GM18909 (cell line): ENCODE results near the gene PCDHB4.
"Not testable (repeated sequence)": the region's sequence is repeated elsewhere in the genome, so short reads cannot be mapped to it uniquely, and the experiment has no call there.

Experiments used
- ATAC-seq: cut with Tn5 transposase; IDR thresholded peaks from one replicate; pipeline ENCODE4 v1.9.1; 2021; ENCODE audit warnings: mild to moderate bottlenecking; ENCODE audit not compliant: unreplicated experiment, poor library complexity

The PCDHB4 gene

GRCh38 chr5:141121563-141121962 lies at the start of gene PCDHB4:
PCDHB4 (plus strand) TSS chr5:141121818; CDS start chr5:141121999, 181 bp downstream.
- no peak for ATAC-seq

DNA sequence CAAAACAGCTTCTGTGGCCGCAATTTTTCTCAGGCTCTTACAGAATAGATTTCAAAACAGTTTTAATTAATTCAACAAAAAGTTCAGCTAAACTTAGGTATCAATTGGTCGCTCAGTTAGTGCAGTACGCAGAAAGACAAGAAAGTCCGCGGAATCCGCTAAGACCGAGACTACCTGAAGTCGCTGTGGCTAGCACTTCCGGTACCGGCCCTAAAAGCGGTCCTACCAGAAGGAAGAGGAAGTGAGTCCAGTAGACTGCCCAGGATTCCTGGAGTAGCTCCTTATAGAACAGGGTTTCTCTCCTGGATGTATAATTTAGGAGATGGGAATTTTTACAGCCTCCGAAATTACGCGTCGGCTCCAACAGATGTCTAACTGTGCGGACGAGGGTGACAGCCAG lies 43.8 kb upstream of the PCDHB4 start:
- ATAC-seq, result no peak

- no peak for ATAC-seq
These were observed 39.4 kb upstream of the PCDHB4 start for GRCh38 chr5:141082228-141082627.

- ATAC-seq, result peak; percentile 65
These were observed 37.1 kb upstream of the PCDHB4 start for GRCh38 chr5:141084487-141084989.

DNA sequence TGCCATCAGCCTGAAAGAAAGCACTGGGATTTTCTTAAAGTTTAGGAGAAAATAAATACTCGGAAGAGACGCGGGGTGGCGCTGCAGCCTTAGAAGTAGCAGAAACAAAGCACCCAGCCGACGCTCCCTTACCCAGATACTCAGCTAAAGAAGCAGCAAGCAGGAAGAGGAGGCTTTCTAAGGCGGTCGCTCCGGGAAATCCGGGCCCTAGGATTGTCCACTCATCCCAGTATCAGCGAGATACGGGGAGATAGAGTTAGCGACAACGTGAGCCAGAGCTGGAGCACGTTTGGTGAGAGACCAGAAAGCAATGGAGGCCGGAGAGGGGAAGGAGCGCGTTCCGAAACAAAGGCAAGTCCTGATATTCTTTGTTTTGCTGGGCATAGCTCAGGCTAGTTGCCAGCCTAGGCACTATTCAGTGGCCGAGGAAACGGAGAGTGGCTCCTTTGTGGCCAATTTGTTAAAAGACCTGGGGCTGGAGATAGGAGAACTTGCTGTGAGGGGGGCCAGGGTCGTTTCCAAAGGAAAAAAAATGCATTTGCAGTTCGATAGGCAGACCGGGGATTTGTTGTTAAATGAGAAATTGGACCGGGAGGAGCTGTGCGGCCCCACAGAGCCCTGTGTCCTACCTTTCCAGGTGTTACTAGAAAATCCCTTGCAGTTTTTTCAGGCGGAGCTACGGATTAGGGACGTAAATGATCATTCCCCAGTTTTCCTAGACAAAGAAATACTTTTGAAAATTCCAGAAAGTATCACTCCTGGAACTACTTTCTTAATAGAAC lies 26.9 kb upstream of the PCDHB4 start, which contains the start of gene PCDHB2:
Gene PCDHB2 (plus strand): TSS at position 135 of the 782 bp plus-strand sequence. CDS start 176 bp downstream, at position 311.
- no peak for ATAC-seq

DNA sequence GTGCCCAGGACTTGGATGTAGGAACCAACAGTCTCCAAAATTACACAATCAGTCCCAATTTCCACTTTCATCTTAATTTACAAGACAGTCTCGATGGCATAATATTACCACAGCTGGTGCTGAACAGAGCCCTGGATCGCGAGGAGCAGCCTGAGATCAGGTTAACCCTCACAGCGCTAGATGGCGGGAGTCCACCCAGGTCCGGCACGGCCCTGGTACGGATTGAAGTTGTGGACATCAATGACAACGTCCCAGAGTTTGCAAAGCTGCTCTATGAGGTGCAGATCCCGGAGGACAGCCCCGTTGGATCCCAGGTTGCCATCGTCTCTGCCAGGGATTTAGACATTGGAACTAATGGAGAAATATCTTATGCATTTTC lies 26.4 kb upstream of the PCDHB4 start:
- ATAC-seq, result no peak

DNA sequence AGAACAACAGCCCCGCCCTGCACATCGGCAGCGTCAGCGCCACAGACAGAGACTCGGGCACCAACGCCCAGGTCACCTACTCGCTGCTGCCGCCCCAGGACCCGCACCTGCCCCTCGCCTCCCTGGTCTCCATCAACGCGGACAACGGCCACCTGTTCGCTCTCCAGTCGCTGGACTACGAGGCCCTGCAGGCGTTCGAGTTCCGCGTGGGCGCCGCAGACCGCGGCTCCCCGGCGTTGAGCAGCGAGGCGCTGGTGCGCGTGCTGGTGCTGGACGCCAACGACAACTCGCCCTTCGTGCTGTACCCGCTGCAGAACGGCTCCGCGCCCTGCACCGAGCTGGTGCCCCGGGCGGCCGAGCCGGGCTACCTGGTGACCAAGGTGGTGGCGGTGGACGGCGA lies 25.4 kb upstream of the PCDHB4 start:
- ATAC-seq, result not testable (repeated sequence)

DNA sequence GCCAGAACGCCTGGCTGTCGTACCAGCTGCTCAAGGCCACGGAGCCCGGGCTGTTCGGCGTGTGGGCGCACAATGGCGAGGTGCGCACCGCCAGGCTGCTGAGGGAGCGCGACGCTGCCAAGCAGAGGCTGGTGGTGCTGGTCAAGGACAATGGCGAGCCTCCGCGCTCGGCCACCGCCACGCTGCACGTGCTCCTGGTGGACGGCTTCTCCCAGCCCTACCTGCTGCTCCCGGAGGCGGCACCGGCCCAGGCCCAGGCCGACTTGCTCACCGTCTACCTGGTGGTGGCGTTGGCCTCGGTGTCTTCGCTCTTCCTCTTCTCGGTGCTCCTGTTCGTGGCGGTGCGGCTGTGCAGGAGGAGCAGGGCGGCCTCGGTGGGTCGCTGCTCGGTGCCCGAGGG lies 25.0 kb upstream of the PCDHB4 start:
- ATAC-seq, result not testable (repeated sequence)

GRCh38 chr5:141100243-141100805 lies 21.3 kb upstream of the PCDHB4 start, which contains the start of gene PCDHB3:
PCDHB3 (plus strand) TSS chr5:141100473; CDS start chr5:141100650, 177 bp downstream.
- ATAC-seq, result no peak

GRCh38 chr5:141101059-141101458 lies 20.6 kb upstream of the PCDHB4 start:
- ATAC-seq, result no peak

DNA sequence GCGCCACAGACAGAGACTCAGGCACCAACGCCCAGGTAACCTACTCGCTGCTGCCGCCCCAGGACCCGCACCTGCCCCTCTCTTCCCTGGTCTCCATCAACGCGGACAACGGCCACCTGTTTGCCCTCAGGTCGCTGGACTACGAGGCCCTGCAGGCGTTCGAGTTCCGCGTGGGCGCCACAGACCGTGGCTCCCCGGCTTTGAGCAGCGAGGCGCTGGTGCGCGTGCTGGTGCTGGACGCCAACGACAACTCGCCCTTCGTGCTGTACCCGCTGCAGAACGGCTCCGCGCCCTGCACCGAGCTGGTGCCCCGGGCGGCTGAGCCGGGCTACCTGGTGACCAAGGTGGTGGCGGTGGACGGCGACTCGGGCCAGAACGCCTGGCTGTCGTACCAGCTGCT lies 19.5 kb upstream of the PCDHB4 start:
- ATAC-seq, result not testable (repeated sequence)

GRCh38 chr5:141102471-141102870 lies 19.1 kb upstream of the PCDHB4 start:
- ATAC-seq, result not testable (repeated sequence)

DNA sequence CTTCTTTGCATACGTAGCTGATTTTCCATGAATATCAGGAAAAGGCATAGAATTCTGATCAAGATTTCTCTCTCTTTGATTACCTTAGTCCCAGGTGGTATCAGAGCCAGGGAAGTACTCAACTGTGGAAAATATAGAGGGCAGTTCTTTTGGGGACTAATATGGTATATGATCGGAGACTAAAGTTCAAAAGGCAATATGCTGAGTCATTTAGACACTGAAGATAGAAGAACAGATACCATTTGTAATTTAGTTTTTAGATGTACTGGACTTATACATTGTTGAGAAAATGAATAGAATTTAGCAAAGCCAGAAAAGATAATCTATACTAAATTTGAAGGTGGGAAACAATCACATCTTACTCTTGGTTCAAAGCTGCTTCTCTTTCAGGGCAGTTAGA lies 16.3 kb upstream of the PCDHB4 start:
- no peak for ATAC-seq

- no peak for ATAC-seq
These were observed 2.4 kb upstream of the PCDHB4 start for GRCh38 chr5:141119250-141119649.

GRCh38 chr5:141121985-141122384 lies 367 bp downstream of the PCDHB4 start:
- no peak for ATAC-seq

- ATAC-seq, result not testable (repeated sequence)
These were observed 1.9 kb downstream of the PCDHB4 start for GRCh38 chr5:141123396-141124135.

DNA sequence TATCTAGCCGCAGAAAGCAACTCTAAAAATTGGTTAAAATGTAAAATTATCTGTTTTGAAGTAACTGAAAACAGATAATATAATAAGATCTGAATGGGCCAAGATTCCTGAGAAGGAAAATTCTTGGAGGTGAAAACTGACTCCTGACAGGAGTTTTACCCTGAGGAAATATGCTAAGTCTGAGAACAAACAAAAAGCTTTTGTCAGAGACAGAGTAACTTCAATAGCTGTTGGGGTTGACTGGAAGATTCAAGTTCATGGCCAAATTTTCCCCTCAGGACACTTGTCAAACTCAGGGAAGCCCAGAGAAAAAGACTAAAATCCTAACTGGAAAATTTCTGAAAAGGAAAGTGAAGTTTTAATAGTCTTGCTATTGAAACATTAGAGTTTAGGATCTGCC lies 5.7 kb downstream of the PCDHB4 start:
- ATAC-seq, result no peak

GRCh38 chr5:141135030-141135717 lies 13.6 kb downstream of the PCDHB4 start, which contains the start of gene PCDHB5:
PCDHB5 (plus strand) TSS chr5:141135206; CDS start chr5:141135435, 229 bp downstream.
- ATAC-seq, result no peak

GRCh38 chr5:141135718-141136266 lies 14.2 kb downstream of the PCDHB4 start:
- ATAC-seq, result no peak

GRCh38 chr5:141137346-141137745 lies 15.7 kb downstream of the PCDHB4 start:
- not testable (repeated sequence) for ATAC-seq
